CD4-positive, alpha-beta T cell treated with Interleukin-2 at 100 ng/mL for 4 hours (primary cell): ENCODE data around the gene PPP1R26.
"Not testable (repeated sequence)": the region's sequence is repeated elsewhere in the genome, so short reads cannot be mapped to it uniquely, and the experiment has no call there.

Source experiments
- DNase-seq: peaks from one replicate; pipeline ENCODE4 v3.0.0-alpha.2; 2020; ENCODE audit warnings: low spot score

PPP1R26 gene

DNA sequence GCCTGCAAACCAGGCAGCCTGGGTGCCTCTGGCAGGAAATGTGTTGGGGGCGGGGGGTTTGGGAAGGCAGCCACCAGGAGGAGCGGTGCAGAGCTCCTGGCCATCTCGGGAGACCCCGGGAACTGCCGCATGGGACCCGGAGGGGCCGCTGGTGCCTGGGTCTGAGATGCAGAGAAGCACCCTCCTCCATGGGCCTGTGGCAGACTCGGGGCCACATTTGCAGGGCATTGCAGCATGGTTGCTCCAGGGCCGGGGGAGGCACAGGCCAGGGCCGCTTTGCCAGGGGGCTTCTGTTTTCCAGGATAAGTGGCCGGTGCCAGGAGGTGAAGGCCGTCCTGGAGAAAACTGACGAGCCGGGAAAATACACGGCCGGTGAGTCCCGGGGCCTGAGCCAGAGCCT is 43.3 kb downstream of the PPP1R26 start:
- DNase-seq = no peak

DNA sequence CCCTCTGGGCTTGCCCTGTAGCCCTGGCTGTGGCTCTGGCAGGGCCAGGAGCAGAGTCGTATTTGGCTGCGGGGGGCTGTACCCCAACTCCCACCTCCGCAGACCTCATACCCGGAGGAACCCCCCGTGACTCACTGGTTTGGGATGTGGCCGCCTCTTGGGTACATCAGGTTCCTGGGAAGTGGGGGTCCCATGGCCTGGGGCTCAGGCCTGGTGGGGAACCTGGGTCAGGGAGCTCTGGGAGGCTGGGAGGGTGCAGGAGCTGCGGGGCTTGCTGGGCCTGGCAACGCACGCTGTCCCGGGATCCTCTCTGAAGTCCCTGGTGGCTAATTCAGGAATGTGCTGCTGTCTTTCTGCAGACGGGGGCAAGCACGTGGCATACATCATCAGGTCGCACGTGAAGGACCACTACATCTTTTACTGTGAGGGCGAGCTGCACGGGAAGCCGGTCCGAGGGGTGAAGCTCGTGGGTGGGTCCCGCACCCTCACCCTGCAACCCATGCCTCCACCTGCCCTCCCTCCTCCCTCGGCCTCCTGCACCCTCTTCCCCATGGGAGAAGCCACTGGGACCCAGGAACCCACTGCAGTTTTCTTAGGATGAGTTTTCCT is 44.0 kb downstream of the PPP1R26 start:
- no peak for DNase-seq

DNA sequence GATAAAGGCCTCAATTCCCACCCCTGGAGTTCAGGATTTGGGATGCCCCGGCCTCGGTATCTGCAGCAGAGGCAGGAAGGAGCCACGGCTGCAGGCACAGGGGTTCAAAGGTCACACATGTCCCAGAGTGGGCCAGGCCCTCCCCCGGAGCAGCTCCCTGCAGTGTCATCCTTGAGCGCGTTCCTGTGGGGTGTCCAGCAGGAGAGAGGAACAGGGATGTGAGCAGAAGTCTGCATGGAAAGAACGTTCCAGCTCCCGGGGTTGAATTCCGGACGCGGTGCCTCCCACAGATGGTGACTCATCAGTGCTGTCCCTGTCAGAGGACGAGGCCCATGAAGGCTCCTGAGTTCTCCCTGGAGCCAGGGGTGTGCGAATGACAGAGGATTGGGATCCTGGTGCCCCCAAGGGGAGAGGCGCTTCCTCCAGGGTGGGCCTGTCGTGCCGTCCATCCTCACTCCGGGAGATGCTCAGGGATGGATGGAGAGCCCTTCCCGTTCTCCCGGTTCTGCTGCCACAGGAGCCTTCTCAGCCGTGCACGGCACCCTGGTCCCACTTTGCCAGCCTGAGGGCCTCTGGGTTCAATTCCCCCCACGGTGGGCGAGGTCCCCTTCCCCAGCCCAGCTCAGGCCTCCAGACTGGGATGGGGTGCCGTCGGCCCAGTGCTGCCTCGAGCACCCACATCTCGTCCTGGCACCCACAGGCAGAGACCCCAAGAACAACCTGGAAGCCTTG is 44.7 kb downstream of the PPP1R26 start:
- no peak for DNase-seq

DNA sequence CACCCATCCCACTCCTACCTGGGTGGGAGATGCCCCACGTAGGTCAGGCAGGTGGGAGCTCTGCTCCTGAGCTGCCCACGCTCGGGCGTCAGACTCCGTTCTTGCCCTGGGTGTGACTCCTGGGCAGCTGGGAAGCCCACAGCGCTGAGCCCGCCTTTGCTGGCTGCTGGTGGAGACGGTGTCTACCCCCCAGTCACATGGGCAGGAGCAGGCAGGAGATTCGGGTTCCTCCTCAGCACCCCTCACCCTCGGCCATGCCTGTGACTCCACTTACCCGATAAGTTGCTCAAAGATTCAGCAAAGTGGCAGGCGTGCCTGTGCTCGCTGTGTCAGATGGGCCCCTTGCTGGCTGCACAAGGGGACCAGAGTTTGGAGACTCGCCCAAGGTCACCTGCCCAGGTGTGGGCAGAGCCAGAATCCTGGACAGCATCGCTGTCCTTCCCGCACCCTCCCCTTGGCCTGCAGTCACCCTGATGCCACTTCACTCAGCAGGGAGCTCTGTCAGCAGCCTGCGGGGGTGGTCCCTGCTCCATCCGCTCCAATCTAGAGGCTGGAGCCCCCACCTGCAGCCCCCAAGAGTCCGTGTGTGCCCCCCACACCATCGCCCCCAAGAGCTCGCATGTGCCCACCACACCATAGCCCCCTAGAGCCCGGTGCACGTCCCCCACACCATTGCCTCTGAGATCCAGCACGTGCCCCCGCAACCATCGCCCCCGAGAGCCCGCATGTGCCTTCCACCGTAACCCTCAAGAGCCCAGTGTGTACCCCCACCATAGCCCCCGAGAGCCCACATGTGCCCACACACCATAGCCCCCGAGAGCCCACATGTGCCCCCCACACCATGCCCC is 45.9 kb downstream of the PPP1R26 start:
- DNase-seq = no peak

DNA sequence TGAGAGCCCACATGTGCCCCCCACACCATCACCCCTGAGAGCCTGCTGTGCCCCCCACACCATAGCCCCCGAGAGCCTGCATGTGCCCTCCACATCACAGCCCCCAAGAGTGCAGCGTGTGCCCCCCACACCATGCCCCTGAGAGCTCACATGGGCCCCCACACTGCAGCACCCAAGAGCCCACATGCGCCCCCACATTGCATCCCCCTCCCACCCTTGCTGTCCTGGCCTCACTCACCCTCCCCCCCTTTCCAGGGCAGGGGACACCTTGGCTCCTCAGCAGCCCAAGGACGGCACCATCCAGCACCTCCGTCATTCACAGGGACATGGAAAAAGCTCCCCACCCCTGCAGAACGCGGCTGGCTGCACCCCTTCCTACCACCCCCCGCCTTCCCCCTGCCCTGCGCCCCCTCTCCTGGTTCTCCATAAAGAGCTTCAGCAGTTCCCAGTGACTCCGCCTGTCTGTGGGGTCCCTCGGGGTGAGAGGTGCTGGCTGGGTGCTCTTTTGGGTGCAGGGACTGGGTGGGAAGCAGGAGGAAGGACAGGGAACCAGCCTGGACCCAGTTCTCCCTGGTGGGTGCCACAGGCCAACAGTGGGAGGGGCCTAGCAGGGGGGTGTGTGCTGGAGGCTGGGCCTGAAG is 46.6 kb downstream of the PPP1R26 start:
- DNase-seq = no peak

DNA sequence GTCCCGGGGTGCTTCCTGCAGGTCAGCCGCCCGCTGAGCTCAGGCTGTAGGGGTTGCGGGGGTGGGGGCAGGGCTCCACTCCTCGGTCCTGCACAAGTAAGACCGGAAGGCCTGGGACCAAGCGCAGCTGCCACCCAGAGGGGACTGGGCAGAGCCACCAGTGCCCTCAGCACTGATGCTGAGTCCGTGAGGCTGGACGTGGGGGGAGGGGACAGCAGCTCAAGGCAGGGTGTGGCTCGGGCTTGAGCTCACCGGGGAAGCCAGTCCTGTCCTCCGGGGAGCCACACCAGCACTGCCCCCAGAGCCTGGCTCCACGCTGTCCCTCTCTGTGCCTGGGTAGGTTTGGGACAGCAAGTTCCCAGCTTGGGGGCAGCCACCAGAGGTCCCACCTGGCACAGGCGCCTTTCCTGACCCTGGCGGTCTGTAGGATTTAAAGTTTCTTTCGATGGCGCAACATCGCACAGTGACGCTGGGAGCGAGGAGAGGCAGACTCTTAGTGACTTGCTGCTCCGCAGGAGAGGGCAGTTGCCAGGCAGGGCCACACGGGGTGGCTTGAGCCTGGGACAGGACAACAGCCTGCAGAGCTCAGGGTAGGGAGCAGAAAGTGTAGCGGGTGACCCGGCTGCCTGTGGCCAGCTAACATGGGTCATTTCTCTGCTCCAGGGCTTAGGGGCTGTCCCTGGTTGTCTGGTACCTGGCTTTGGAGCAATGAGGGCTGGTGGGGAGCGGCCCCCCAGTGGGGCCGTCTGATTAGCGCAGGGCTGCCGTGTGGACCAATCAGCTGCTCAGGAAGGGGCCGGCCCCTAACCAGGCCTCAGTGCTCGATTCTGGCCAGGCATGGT is 47.4 kb downstream of the PPP1R26 start:
- no peak for DNase-seq

DNA sequence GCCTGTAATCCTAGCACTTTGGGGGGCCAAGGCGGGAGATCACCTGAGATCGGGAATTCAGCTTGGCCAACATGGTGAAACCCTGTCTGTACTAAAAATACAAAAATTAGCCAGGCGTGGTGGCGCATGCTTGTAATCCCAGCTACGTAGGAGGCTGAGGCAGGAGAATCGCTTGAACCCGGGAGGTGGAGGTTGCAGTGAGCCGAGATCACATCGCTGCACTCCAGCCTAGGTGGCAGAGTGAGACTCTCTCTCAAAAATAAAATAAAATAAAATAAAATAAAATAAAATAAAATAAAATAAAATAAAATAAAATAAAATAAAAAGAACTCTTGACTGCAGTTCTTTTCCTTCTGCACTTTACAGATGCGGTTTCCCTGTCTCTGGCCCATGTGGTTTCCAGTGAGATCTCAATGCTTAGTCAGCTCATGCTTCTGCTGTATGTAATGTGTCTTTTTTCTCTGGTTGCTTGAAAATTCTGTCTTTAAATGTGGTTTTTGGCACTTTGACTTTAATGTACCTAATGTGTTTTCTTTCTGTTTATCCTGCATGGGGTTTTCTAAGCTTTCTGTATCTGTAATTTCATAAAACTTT is 49.4 kb downstream of the PPP1R26 start:
- not testable (repeated sequence) for DNase-seq

DNA sequence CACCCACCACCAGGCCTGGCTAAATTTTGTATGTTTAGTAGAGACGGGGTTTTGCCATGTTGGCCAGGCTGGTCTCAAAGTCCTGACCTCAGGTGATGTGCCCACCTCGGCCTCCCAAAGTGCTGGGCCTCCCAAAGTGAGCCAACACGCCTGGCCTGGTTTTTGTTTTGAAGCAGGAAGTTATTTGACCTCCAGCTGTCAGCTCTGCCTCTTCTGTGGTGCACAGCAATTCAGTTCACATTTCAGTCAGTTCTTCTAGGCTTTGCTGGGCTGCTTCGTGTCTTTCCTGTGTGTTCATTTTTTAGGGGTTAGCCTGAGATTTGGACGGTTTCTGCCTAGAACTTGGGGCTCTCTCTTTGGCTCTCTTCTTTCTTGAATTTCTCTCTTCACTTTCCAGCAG is 50.6 kb downstream of the PPP1R26 start:
- no peak for DNase-seq

DNA sequence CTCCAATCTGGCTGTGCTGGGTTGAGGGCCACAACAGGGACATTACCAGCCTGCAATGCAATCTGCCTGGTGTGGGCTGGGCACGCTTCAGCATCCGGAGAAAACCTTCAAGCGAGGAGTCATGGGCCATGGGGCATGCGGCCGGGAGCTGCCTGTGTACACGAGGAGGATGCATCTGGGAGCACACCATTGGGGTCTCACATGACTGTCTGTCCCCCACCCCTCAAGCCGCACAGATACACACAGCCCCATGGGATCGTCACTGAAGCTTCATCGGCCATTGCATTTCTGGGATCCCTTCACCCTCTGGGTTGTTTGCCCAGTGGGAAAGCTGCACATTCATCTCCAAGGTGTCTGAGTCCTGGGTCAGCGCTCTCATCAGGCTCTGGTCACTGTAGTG is 51.5 kb downstream of the PPP1R26 start:
- DNase-seq = no peak

DNA sequence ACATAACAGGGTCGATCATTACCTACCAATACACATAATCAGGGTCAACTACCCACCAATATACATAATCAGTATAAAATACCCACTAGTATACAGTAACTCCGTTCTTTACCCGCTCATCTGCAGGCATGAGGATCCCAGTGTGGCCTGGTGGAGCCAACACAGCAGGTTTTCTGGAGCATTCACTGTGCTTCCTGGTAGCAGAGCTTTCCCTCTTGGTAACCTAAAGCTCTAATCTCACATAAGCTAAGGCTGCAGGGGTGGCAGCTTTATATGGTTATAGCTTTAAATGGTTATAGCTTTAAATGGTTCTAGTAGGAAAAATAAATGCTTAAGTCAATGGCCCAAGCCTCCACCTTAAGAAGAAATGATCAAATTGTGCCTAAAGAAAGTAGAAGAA is 53.5 kb downstream of the PPP1R26 start:
- no peak for DNase-seq

DNA sequence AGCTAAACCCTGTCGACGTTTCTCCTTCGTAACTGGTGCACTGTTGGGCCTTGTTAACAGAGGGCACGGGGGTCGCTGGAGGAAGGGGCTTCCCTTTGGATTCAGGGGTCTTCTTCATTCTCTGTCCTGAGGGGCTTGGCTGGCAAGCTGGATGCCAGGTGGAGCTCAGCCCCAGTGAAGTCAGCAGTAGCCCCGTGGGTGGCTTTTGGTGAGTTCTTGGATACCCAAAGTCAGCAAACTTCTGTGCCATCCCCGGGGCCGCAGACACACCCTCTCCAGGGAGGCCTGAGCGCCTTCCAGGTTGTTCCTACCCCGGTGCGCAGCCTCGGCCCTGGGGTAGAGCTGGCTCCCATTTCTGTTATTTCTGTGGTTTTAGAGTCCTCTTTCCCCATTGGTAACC is 54.1 kb downstream of the PPP1R26 start:
- no peak for DNase-seq

DNA sequence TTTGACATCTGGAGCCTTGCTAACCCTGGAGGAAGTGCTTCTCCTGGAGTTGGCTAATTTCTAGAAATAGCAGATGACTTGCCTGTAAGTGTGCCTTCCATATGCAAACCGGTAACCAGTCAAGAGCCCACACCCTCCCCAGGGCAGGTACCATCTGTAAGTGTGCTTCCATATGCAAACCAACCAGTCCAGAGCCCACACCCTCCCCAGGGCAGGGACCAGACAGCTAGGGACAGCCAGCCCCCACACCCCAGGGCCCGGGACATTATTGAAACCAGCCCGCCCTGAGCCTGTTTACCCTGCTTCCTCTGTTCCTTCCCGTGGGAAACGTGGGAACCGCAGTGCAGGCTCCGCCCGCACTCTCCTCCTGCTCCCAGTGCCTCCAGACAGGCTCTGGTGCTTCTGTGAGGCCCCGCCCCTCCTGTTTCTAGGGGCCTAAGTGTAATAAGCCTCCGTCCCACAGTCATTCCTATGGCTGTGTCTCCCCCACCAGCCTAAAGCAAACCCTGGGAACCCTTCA is 54.7 kb downstream of the PPP1R26 start:
- not testable (repeated sequence) for DNase-seq

DNA sequence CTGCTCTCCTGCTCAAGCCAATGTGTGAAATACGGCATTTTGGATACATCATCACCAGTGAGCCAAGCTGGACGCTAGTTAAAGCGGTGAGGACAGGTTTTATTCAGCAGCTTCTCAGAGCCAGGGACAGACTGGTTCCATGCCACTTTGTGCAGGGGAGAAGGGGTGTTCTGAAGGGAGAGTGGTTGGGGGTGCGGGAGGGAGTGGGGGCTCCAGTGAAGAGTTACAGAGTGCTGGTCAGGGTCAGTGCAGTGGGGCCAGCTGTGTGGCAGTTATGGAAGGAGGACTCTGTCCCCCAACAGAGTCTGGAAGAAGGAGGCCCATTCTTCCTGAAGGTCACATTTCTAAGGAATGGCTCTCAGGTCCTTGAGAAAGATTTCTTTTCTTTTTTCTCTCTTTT is 55.2 kb downstream of the PPP1R26 start:
- not testable (repeated sequence) for DNase-seq

DNA sequence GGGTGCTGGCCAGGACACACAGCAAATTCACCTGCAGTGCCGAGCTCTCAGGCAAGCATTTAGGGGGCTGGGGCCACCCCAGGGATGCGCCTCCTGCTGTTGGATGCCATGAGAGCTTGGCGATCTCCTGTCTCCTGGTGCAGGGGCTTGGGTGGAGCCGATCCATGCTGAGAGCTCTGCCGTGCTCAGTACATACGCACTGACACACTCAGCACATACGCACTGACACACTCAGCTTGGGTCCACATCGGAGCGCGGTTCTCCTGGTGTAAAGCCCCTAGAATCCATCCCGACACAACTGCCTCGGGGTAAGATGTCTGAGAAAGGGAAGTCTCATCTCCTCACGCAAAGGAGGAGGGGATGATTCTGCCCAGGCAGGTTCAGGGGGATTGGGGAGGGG is 56.0 kb downstream of the PPP1R26 start:
- not testable (repeated sequence) for DNase-seq

DNA sequence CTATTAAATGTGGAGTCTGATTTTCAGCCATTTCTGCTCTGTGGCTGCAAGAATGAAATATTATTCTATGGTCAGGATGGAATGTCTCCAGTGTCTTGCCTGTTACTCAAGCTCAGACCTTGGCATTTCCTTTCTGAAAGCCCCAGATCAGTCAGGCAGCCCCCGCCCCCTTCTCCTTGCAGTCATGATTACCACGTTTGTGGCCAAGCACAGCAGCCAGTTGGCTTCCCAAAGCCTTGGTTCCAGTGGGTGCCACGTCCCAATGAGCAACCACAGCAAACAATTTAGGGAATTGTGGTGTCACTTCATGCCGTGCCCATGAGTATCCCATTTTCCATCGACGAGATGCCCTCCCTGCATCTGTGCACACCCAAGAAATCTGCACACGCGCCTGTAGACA is 56.6 kb downstream of the PPP1R26 start:
- no peak for DNase-seq
